ENCODE data around the gene FAM180B. TPM values are rescaled to one million over a fixed set of nuclear protein-coding genes. Genes with fewer than 3 reads are reported as not detected.

FAM180B gene
- total RNA-seq: 0.09 TPM in 1 of 2 replicates, not detected in the other

GRCh38 chr11:47586098-47586855 is at the start of gene FAM180B:
Gene FAM180B, plus strand, starts transcription at chr11:47586678. Its CDS starts 91 bp downstream, at chr11:47586769.

GRCh38 chr11:47552566-47553405 is 33.7 kb upstream of the FAM180B start, which contains the start of gene CELF1:
Gene CELF1, minus strand, starts transcription at chr11:47553132. Its CDS starts 53,609 bp downstream, at chr11:47499523.

GRCh38 chr11:47565340-47566148 is 20.9 kb upstream of the FAM180B start, which contains the start of gene PTPMT1:
Gene PTPMT1, plus strand, starts transcription at chr11:47565599. Its CDS starts 24 bp downstream, at chr11:47565623.

GRCh38 chr11:47578524-47579494 is 7.7 kb upstream of the FAM180B start, which contains the start of the genes KBTBD4 and NDUFS3:
Gene KBTBD4, minus strand, starts transcription at chr11:47578970. Its CDS starts 19 bp downstream, at chr11:47578951.
Gene NDUFS3, plus strand, starts transcription at chr11:47579074. Its CDS starts 18 bp downstream, at chr11:47579092.

GRCh38 chr11:47593934-47594855 is 7.7 kb downstream of the FAM180B start, which contains the start of gene C1QTNF4:
Gene C1QTNF4, minus strand, starts transcription at chr11:47594411. Its CDS starts 3,601 bp downstream, at chr11:47590810.

Other genes starting within 250 kb of the FAM180B start
- gene MYBPC3, start 234.0 kb upstream of the FAM180B start, total RNA-seq: not detected in 2 replicates
- gene SPI1, start 208.1 kb upstream of the FAM180B start, total RNA-seq: not detected in 2 replicates
- 40.1 and 61.8 TPM in 2 replicates for gene SLC39A13, start 178.1 kb upstream of the FAM180B start, total RNA-seq
- 204 and 267 TPM in 2 replicates for gene PSMC3, start 160.2 kb upstream of the FAM180B start, total RNA-seq
- gene RAPSN, start 137.5 kb upstream of the FAM180B start, total RNA-seq: 0.19 and 0.27 TPM in 2 replicates
- 70.4 and 89.4 TPM in 2 replicates for gene CELF1, start 33.5 kb upstream of the FAM180B start, total RNA-seq
- 76.9 and 84.1 TPM in 2 replicates for gene PTPMT1, start 21.1 kb upstream of the FAM180B start, total RNA-seq
- gene KBTBD4, start 7.7 kb upstream of the FAM180B start, total RNA-seq: 18.5 and 24.2 TPM in 2 replicates
- gene NDUFS3, start 7.6 kb upstream of the FAM180B start, total RNA-seq: 71.4 and 85.6 TPM in 2 replicates
- gene C1QTNF4, start 7.7 kb downstream of the FAM180B start, total RNA-seq: 0.18 and 0.28 TPM in 2 replicates
- gene MTCH2, start 55.9 kb downstream of the FAM180B start, total RNA-seq: 59.4 and 80.4 TPM in 2 replicates
- 0.09 and 0.36 TPM in 2 replicates for gene AGBL2, start 128.7 kb downstream of the FAM180B start, total RNA-seq
- gene FNBP4, start 180.7 kb downstream of the FAM180B start, total RNA-seq: 40.8 and 62.5 TPM in 2 replicates

Measured in endothelial cell of coronary artery (primary cell).